H1 (cell line): ENCODE results near the gene PTPRD. TPM values are rescaled to one million over a fixed set of nuclear protein-coding genes. Genes with fewer than 3 reads are reported as not detected.

ENCODE experiments used
- CTCF ChIA-PET: fragments of 300-600 bp; sonication (Branson Sonifier 250); formaldehyde crosslinking; loops from one replicate; lab custom pipeline; 2021; ENCODE audit not compliant: partially characterized antibody; lab: Charles Lee
- POLR2A ChIA-PET: fragments of 300-600 bp; sonication (Branson Sonifier 250); formaldehyde crosslinking; loops from one replicate; lab custom pipeline; 2021; ENCODE audit warnings: inconsistent platforms; ENCODE audit not compliant: partially characterized antibody; lab: Charles Lee
- DNase-seq, 2 experiments: peaks; one replicate each; pipeline versions ENCODE4 v3.0.0 to v3.0.0-alpha.2; 2010 to 2022; ENCODE audit warnings: low spot score in 2 of 2, low read depth in 1 of 2, mixed read lengths in 1 of 2
- FAIRE-seq: peaks from 2 replicates; lab custom pipeline; 2011; peaks lifted over from hg19 to GRCh38; lab: Jason Lieb, UNC
- H2AFZ ChIP-seq: 2 replicates; pipeline ENCODE4 v1.8.1; 2012; ENCODE audit warnings: low read length, inconsistent platforms
- H2AK5ac ChIP-seq: 2 replicates; pipeline ENCODE4 v1.6.1; 2013; ENCODE audit warnings: low read depth, low read length
- H2BK120ac ChIP-seq: replicated peaks from 2 replicates; pipeline ENCODE3; 2013; ENCODE audit warnings: low read depth, low read length, inconsistent platforms
- H2BK12ac ChIP-seq: 2 replicates; pipeline ENCODE4 v1.6.1; 2013; ENCODE audit warnings: low read depth, low read length
- H2BK15ac ChIP-seq: 2 replicates; pipeline ENCODE4 v1.6.1; 2013; ENCODE audit warnings: low read length
- H2BK20ac ChIP-seq: 2 replicates; pipeline ENCODE4 v1.6.1; 2013; ENCODE audit warnings: low read length
- H2BK5ac ChIP-seq: 2 replicates; pipeline ENCODE4 v1.6.1; 2013; ENCODE audit warnings: low read depth, low read length
- H3K14ac ChIP-seq: 2 replicates; pipeline ENCODE4 v1.6.1; 2013; ENCODE audit warnings: inconsistent platforms; ENCODE audit not compliant: insufficient read length
- H3K18ac ChIP-seq: 2 replicates; pipeline ENCODE4 v1.6.1; 2013; ENCODE audit warnings: low read length; ENCODE audit errors: extremely low read depth
- H3K23ac ChIP-seq: 2 replicates; pipeline ENCODE4 v1.6.1; 2013; ENCODE audit warnings: inconsistent platforms; ENCODE audit not compliant: insufficient read length
- H3K23me2 ChIP-seq: 2 replicates; pipeline ENCODE4 v1.6.1; 2013; ENCODE audit warnings: low read depth, low read length
- H3K27ac ChIP-seq: 2 replicates; pipeline ENCODE4 v1.6.1; 2011; ENCODE audit warnings: low read depth, low read length, inconsistent platforms
- H3K27me3 ChIP-seq, 4 experiments: replicated peaks in 1 of 4; 1 replicate in 1 of 4; 2 replicates in 3 of 4; pipeline versions ENCODE4 v1.6.1 to v1.8.1; 2011 to 2013; ENCODE audit warnings: low read length in 3 of 4, mild to moderate bottlenecking in 3 of 4, inconsistent platforms in 2 of 4, mixed read lengths in 2 of 4, moderate library complexity in 1 of 4; ENCODE audit not compliant: control insufficient read depth in 3 of 4, insufficient read depth in 3 of 4; ENCODE audit errors: extremely low read depth in 1 of 4
- H3K36me3 ChIP-seq, 4 experiments: 2 replicates each; pipeline versions ENCODE4 v1.6.1 to v1.8.1; 2011 to 2013; ENCODE audit warnings: mild to moderate bottlenecking in 4 of 4, low read length in 3 of 4, moderate library complexity in 2 of 4, control low read depth in 1 of 4, inconsistent platforms in 1 of 4; ENCODE audit not compliant: insufficient read depth in 4 of 4, control insufficient read depth in 2 of 4
- H3K4ac ChIP-seq: replicated peaks from 2 replicates; pipeline ENCODE3; 2013; ENCODE audit warnings: low read length, low read depth, mixed read lengths, inconsistent platforms; ENCODE audit not compliant: insufficient read length
- H3K4me1 ChIP-seq, 4 experiments: replicated peaks in 1 of 4; 1 replicate in 1 of 4; 2 replicates in 3 of 4; pipeline versions ENCODE4 v1.6.1 to v1.8.1; 2011 to 2013; ENCODE audit warnings: low read length in 3 of 4, inconsistent platforms in 2 of 4, mixed read lengths in 1 of 4; ENCODE audit not compliant: insufficient read depth in 4 of 4, control insufficient read depth in 3 of 4
- H3K4me2 ChIP-seq, 2 experiments: 2 replicates each; pipeline versions ENCODE4 v1.6.1 to v1.8.1; 2011 to 2013; ENCODE audit warnings: low read depth in 2 of 2, low read length in 2 of 2, control low read depth in 1 of 2, inconsistent platforms in 1 of 2, mild to moderate bottlenecking in 1 of 2; ENCODE audit not compliant: insufficient read depth in 1 of 2
- H3K4me3 ChIP-seq, 4 experiments: fragments of 200-600, 300-600 bp in 1 of 4; sonication (generic), shearing (Covaris generic), sonication (Bioruptor Twin) in 1 of 4; 2 replicates each; pipeline versions ENCODE4 v1.5.1 to v1.8.1; 2011 to 2016; ENCODE audit warnings: low read length in 4 of 4, low read depth in 3 of 4, control low read depth in 2 of 4, inconsistent platforms in 2 of 4, mild to moderate bottlenecking in 2 of 4, mixed read lengths in 1 of 4, moderate library complexity in 1 of 4; ENCODE audit not compliant: insufficient read depth in 2 of 4; ENCODE audit errors: extremely low read depth in 1 of 4
- H3K56ac ChIP-seq: replicated peaks from 2 replicates; pipeline ENCODE3; 2013; ENCODE audit warnings: low read depth, mild to moderate bottlenecking, mixed read lengths, low read length, inconsistent platforms; ENCODE audit not compliant: insufficient read length
- H3K79me1 ChIP-seq: 2 replicates; pipeline ENCODE4 v1.6.1; 2013; ENCODE audit warnings: low read depth, low read length, control low read depth
- H3K79me2 ChIP-seq, 2 experiments: 2 replicates each; pipeline versions ENCODE4 v1.6.1 to v1.8.1; 2012 to 2013; ENCODE audit warnings: low read length in 2 of 2, mild to moderate bottlenecking in 2 of 2, inconsistent platforms in 1 of 2; ENCODE audit not compliant: insufficient read depth in 2 of 2, control insufficient read depth in 1 of 2
- H3K9ac ChIP-seq, 4 experiments: replicated peaks in 1 of 4; 1 replicate in 1 of 4; 2 replicates in 3 of 4; pipeline versions ENCODE4 v1.6.1 to v1.8.1; 2011 to 2013; ENCODE audit warnings: low read depth in 3 of 4, low read length in 3 of 4, control low read depth in 2 of 4, mild to moderate bottlenecking in 2 of 4, moderate library complexity in 2 of 4, inconsistent platforms in 1 of 4; ENCODE audit errors: extremely low read depth in 1 of 4
- H3K9me3 ChIP-seq, 2 experiments: 2 replicates each; pipeline versions ENCODE4 v1.6.1 to v1.8.1; 2012 to 2013; ENCODE audit warnings: mild to moderate bottlenecking in 2 of 2, moderate library complexity in 2 of 2, control low read depth in 1 of 2, inconsistent platforms in 1 of 2, low read depth in 1 of 2, low read length in 1 of 2, mixed read lengths in 1 of 2; ENCODE audit not compliant: insufficient read depth in 2 of 2
- H4K20me1 ChIP-seq, 2 experiments: replicated peaks in 1 of 2; 2 replicates each; pipeline versions ENCODE3 to v1.8.1; 2011 to 2013; ENCODE audit warnings: inconsistent platforms in 2 of 2, low read length in 2 of 2, mild to moderate bottlenecking in 1 of 2; ENCODE audit not compliant: insufficient read depth in 2 of 2, control insufficient read depth in 1 of 2
- H4K5ac ChIP-seq: 2 replicates; pipeline ENCODE4 v1.6.1; 2013; ENCODE audit warnings: low read length, low read depth, mixed read lengths, inconsistent platforms; ENCODE audit not compliant: insufficient read length
- H4K8ac ChIP-seq: 2 replicates; pipeline ENCODE4 v1.8.0; 2013; ENCODE audit warnings: mild to moderate bottlenecking, moderate library complexity, low read length, inconsistent platforms; ENCODE audit not compliant: insufficient read depth; ENCODE audit errors: extremely low read depth
- H4K91ac ChIP-seq: replicated peaks from 2 replicates; pipeline ENCODE3; 2013; ENCODE audit warnings: low read length, mixed read lengths, inconsistent platforms; ENCODE audit not compliant: insufficient read length
- CHD2 ChIP-seq: IDR thresholded peaks from 2 replicates; pipeline ENCODE4 v1.6.1; 2012; ENCODE audit warnings: low read length, improper control_type of control experiment
- CTBP2 ChIP-seq: IDR thresholded peaks from 2 replicates; pipeline ENCODE4 v1.7.0; 2011; ENCODE audit warnings: borderline replicate concordance, mild to moderate bottlenecking, moderate library complexity, mixed read lengths, low read length; ENCODE audit not compliant: insufficient read depth, insufficient read length
- MAFK ChIP-seq: IDR thresholded peaks from 2 replicates; pipeline ENCODE4 v1.6.1; 2012; ENCODE audit warnings: low read depth, mild to moderate bottlenecking, improper control_type of control experiment, low read length
- POU5F1 ChIP-seq: IDR thresholded peaks from 2 replicates; pipeline ENCODE4 v1.6.1; 2011; ENCODE audit warnings: low read depth, mild to moderate bottlenecking, low read length, moderate library complexity
- SIN3A ChIP-seq, 2 experiments: IDR thresholded peaks in 1 of 2; conservative IDR thresholded peaks in 1 of 2; 2 replicates each; pipeline ENCODE4 v1.6.1; 2011 to 2012; ENCODE audit warnings: low read length in 2 of 2, improper control_type of control experiment in 1 of 2, low read depth in 1 of 2, mild to moderate bottlenecking in 1 of 2
- SIRT6 ChIP-seq: IDR thresholded peaks from one replicate; pipeline ENCODE4 v1.7.1; 2012; ENCODE audit warnings: low read length, inconsistent platforms
- SP4 ChIP-seq: IDR thresholded peaks from 2 replicates; pipeline ENCODE4 v1.6.1; 2012; ENCODE audit warnings: low read length, inconsistent platforms
- YY1 ChIP-seq: IDR thresholded peaks from 2 replicates; pipeline ENCODE4 v1.6.1; 2011; ENCODE audit warnings: low read depth, mild to moderate bottlenecking, low read length
- WGBS, 2 experiments: shearing (Covaris generic) in 1 of 2; methylation state at CpG; one replicate each; pipeline versions ENCODE4 v1.1.6 to v1.1.7; 2013 to 2015; ENCODE audit warnings: low lambda C conversion rate in 2 of 2, mixed read lengths in 2 of 2, inconsistent platforms in 1 of 2, low coverage in 1 of 2, missing lambda C conversion rate in 1 of 2; ENCODE audit not compliant: insufficient replicate concordance in 2 of 2, insufficient coverage in 1 of 2, insufficient read length in 1 of 2; ENCODE audit errors: extremely low coverage in 1 of 2, missing lambda C conversion rate in 1 of 2; 5-methylcytosine and 5-hydroxymethylcytosine counted together
- polyA plus RNA-seq, 7 experiments: library from polyadenylated mRNA; depleted of rRNA in 3 of 7; stranded (reverse) in 5 of 7; unstranded in 2 of 7; fragments of >200 nt in 5 of 7; fragments of 200-250 nt in 2 of 7; gene quantifications; 1 replicate in 5 of 7; 2 replicates in 1 of 7; 4 replicates in 1 of 7; pipeline versions ENCODE4 v1.2.1 to v1.2.3, GENCODE V29; 2011 to 2013; ENCODE audit warnings: missing spikeins in 2 of 7, mixed read lengths in 2 of 7
- total RNA-seq: library from RNA; stranded (reverse); fragmentation: NEBNext Ultra II Directional; extraction: Animal tissue kit (Norgen Biotek cat#: 25700); gene quantifications from 2 replicates; pipeline ENCODE4 v1.2.1, GENCODE V29; 2021
- TF ChIP-seq, protein P1 (sequence below): IDR thresholded peaks from 2 replicates; pipeline ENCODE4 v1.6.1; 2012; ENCODE audit warnings: inconsistent platforms
- TF ChIP-seq, protein P2 (sequence below), 3 experiments: IDR thresholded peaks; 1 replicate in 2 of 3; 2 replicates in 1 of 3; pipeline versions ENCODE4 v1.5.1 to v1.6.1; 2011; ENCODE audit warnings: low read length in 3 of 3, mild to moderate bottlenecking in 3 of 3, inconsistent platforms in 2 of 3, low read depth in 1 of 3, moderate library complexity in 1 of 3; ENCODE audit not compliant: insufficient read depth in 1 of 3; ENCODE audit errors: control extremely low read depth in 1 of 3

PTPRD gene
- total and polyA plus RNA-seq, 2 of the 8 experiments (the other 6 are each of a cell fraction or from before 2014, with no cell fraction given) = 17.2 to 77.0 TPM

DNA sequence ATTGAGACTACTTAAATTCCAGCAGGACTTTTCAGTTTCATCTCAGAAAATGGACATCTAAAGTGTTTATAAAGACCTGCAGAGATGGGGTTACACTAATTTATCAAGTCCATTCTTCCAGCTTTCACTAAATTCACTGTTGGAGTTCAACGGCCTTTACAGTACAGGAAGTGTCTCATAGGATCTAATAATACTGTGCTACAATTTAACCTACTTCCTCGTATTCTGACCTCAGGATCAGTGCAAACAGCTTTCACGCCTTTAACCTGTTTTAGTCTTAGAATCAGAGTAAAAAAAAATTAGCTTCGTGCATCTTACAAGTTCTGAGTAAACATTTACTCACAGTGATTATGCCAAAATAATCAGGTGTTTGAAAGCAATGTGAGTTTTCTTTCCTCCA lies 2180.6 kb downstream of the PTPRD start:
- Histone ChIP-seq H2AK5ac (no peak overlapping the region), H3K27me3 (no peaks in the 10 kb centered on the region), H2BK120ac (no peak overlapping the region), H2AFZ (no peak overlapping the region), H4K20me1 (no peaks in the 10 kb centered on the region), H3K36me3 (no peaks in the 10 kb centered on the region; a peak in 1 of 8 replicates), H3K9ac (no peak overlapping the region), H3K56ac (no peak overlapping the region), H4K5ac (no peak overlapping the region), H3K14ac (no peak overlapping the region), H3K18ac (no peak overlapping the region), H2BK12ac (no peak overlapping the region), H3K79me2 (no peaks in the 10 kb centered on the region), H3K4me3 (no peak overlapping the region), H3K27ac (no peak overlapping the region), H2BK5ac (no peak overlapping the region), H4K91ac (no peak overlapping the region), H3K23ac (no peak overlapping the region), H2BK15ac (no peak overlapping the region), H3K9me3 (no peaks in the 10 kb centered on the region), H3K4me1 (no peaks in the 10 kb centered on the region; a peak in 1 of 7 replicates), H3K79me1 (no peaks in the 10 kb centered on the region), H4K8ac (no peak overlapping the region), H3K4ac (no peak overlapping the region), H3K23me2 (no peaks in the 10 kb centered on the region), H3K4me2 (no peak overlapping the region), H2BK20ac (no peak overlapping the region)
- FAIRE-seq (no peak), DNase-seq (no peak)
- ChIA-PET POLR2A (no interaction called here), CTCF (interaction anchor here (1.1 to 2.0 kb wide), 3 partner anchors 12 to 588 kb away, joined by 3 to 6 read pairs (median 3); no protein-coding TSS in a partner anchor)
- WGBS, 2 experiments = 96% methylated on average over 4 of the region's 4 CpGs; no CpG with 5 or more reads in 1 of the 2 experiments
- TF ChIP-seq, protein P1, sequence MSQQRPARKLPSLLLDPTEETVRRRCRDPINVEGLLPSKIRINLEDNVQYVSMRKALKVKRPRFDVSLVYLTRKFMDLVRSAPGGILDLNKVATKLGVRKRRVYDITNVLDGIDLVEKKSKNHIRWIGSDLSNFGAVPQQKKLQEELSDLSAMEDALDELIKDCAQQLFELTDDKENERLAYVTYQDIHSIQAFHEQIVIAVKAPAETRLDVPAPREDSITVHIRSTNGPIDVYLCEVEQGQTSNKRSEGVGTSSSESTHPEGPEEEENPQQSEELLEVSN = no peak
- TF ChIP-seq POU5F1 = no peak
- TF ChIP-seq SIRT6 = no peak
- TF ChIP-seq CHD2 = no peak
- no peak for TF ChIP-seq YY1
- TF ChIP-seq SIN3A (conservative IDR thresholded peaks at IDR 0.05 in 1 of 2, IDR thresholded peaks at IDR 0.05 in 1 of 2; ENCODE audit: low read depth in 1 of 2, low read length in 2 of 2) = no peak
- TF ChIP-seq, protein P2, sequence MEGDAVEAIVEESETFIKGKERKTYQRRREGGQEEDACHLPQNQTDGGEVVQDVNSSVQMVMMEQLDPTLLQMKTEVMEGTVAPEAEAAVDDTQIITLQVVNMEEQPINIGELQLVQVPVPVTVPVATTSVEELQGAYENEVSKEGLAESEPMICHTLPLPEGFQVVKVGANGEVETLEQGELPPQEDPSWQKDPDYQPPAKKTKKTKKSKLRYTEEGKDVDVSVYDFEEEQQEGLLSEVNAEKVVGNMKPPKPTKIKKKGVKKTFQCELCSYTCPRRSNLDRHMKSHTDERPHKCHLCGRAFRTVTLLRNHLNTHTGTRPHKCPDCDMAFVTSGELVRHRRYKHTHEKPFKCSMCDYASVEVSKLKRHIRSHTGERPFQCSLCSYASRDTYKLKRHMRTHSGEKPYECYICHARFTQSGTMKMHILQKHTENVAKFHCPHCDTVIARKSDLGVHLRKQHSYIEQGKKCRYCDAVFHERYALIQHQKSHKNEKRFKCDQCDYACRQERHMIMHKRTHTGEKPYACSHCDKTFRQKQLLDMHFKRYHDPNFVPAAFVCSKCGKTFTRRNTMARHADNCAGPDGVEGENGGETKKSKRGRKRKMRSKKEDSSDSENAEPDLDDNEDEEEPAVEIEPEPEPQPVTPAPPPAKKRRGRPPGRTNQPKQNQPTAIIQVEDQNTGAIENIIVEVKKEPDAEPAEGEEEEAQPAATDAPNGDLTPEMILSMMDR (IDR thresholded peaks at IDR 0.05; ENCODE audit: control extremely low read depth in 1 of 3, insufficient read depth in 1 of 3, low read depth in 1 of 3, low read length in 3 of 3) = no peak
- TF ChIP-seq MAFK = no peak
- TF ChIP-seq CTBP2 = no peak
- TF ChIP-seq SP4 = no peak
